IMR-90 (cell line): ENCODE results near the gene C1R. TPM values are rescaled to one million over a fixed set of nuclear protein-coding genes. Genes with fewer than 3 reads are reported as not detected.

Experiments used
- ATAC-seq: fragments of 200-7000 bp; cut with Tn5 transposase; 2 replicates; pipeline ENCODE4 v1.9.1; 2020; ENCODE audit warnings: low read depth, mild to moderate bottlenecking, moderate library complexity
- BruUV-seq: library from RNA; stranded (reverse); fragments of 400-500 nt; replicated peaks from 2 replicates; lab custom pipeline; 2021; lab: Mats Ljungman, UMichigan
- CTCF ChIA-PET: fragments of 300-600 bp; formaldehyde crosslinking; extraction: SDS; loops from one replicate; lab custom pipeline; 2021; ENCODE audit warnings: antibody characterized with exemption; lab: Yijun Ruan, JAX
- POLR2A ChIA-PET: fragments of 300-600 bp; sonication (Branson Sonifier 250); formaldehyde crosslinking; loops from one replicate; lab custom pipeline; 2022; ENCODE audit warnings: antibody characterized with exemption; ENCODE audit not compliant: unreplicated experiment; lab: Charles Lee
- DNase-seq: peaks from one replicate; pipeline ENCODE4 v3.0.0; 2013
- H2AFZ ChIP-seq: replicated peaks from 2 replicates; pipeline ENCODE3; 2013; ENCODE audit warnings: low read length, mild to moderate bottlenecking; ENCODE audit not compliant: poor library complexity
- H2AK5ac ChIP-seq: 2 replicates; pipeline ENCODE4 v1.6.1; 2013; ENCODE audit warnings: low read depth, low read length, inconsistent platforms
- H2AK9ac ChIP-seq: replicated peaks from 2 replicates; pipeline ENCODE3; 2013; ENCODE audit warnings: mild to moderate bottlenecking, low read depth, low read length, moderate library complexity; ENCODE audit not compliant: poor library complexity
- H2BK120ac ChIP-seq: 2 replicates; pipeline ENCODE4 v1.6.1; 2013; ENCODE audit warnings: low read depth, low read length, inconsistent platforms
- H2BK15ac ChIP-seq: 3 replicates; pipeline ENCODE4 v1.6.1; 2013; ENCODE audit warnings: low read depth, low read length, inconsistent platforms
- H2BK20ac ChIP-seq: 2 replicates; pipeline ENCODE4 v1.6.1; 2013; ENCODE audit warnings: low read depth, mild to moderate bottlenecking, inconsistent platforms, low read length, moderate library complexity
- H2BK5ac ChIP-seq: 2 replicates; pipeline ENCODE4 v1.6.1; 2013; ENCODE audit warnings: mild to moderate bottlenecking, low read depth, low read length, inconsistent platforms; ENCODE audit not compliant: poor library complexity, severe bottlenecking
- H3K14ac ChIP-seq: replicated peaks from 2 replicates; pipeline ENCODE4 v1.6.1; 2013; ENCODE audit warnings: low read depth, low read length, inconsistent platforms
- H3K18ac ChIP-seq: 2 replicates; pipeline ENCODE4 v1.6.1; 2013; ENCODE audit warnings: low read depth, low read length, control low read depth
- H3K23ac ChIP-seq: 2 replicates; pipeline ENCODE4 v1.6.1; 2013; ENCODE audit warnings: low read depth, low read length, inconsistent platforms
- H3K27ac ChIP-seq: 2 replicates; pipeline ENCODE4 v1.5.1; 2013; ENCODE audit warnings: mild to moderate bottlenecking, control low read depth, low read length; ENCODE audit not compliant: insufficient read depth
- H3K27me3 ChIP-seq: 2 replicates; pipeline ENCODE4 v1.6.1; 2013; ENCODE audit warnings: low read length; ENCODE audit not compliant: control insufficient read depth, insufficient read depth
- H3K36me3 ChIP-seq: 2 replicates; pipeline ENCODE4 v1.6.1; 2013; ENCODE audit warnings: low read length, mixed read lengths; ENCODE audit not compliant: control insufficient read depth, insufficient read depth
- H3K4ac ChIP-seq: 2 replicates; pipeline ENCODE4 v1.6.1; 2013; ENCODE audit warnings: low read depth, low read length, inconsistent platforms
- H3K4me1 ChIP-seq: 2 replicates; pipeline ENCODE4 v1.6.1; 2013; ENCODE audit warnings: low read length, mixed read lengths; ENCODE audit not compliant: control insufficient read depth, insufficient read depth
- H3K4me2 ChIP-seq: 2 replicates; pipeline ENCODE4 v1.6.1; 2013; ENCODE audit warnings: low read depth, mild to moderate bottlenecking, control low read depth, low read length, moderate library complexity
- H3K4me3 ChIP-seq: 2 replicates; pipeline ENCODE4 v1.5.1; 2013; ENCODE audit warnings: low read depth, mild to moderate bottlenecking, control low read depth, low read length, moderate library complexity; ENCODE audit not compliant: insufficient read depth
- H3K56ac ChIP-seq: 2 replicates; pipeline ENCODE4 v1.6.1; 2013; ENCODE audit warnings: low read length, inconsistent platforms; ENCODE audit not compliant: insufficient read depth; ENCODE audit errors: extremely low read depth
- H3K79me1 ChIP-seq, 2 experiments: 2 replicates each; pipeline ENCODE4 v1.6.1; 2013; ENCODE audit warnings: low read length in 2 of 2, inconsistent platforms in 1 of 2, low read depth in 1 of 2
- H3K9ac ChIP-seq: 2 replicates; pipeline ENCODE4 v1.6.1; 2013; ENCODE audit warnings: low read depth, low read length, control low read depth
- H3K9me1 ChIP-seq: 2 replicates; pipeline ENCODE4 v1.6.1; 2013; ENCODE audit warnings: low read length, inconsistent platforms; ENCODE audit not compliant: insufficient read depth
- H3K9me3 ChIP-seq: 2 replicates; pipeline ENCODE4 v1.6.1; 2013; ENCODE audit warnings: low read length; ENCODE audit not compliant: control insufficient read depth, insufficient read depth
- H4K20me1 ChIP-seq: 2 replicates; pipeline ENCODE4 v1.6.1; 2013; ENCODE audit warnings: low read length, inconsistent platforms; ENCODE audit not compliant: insufficient read depth
- H4K5ac ChIP-seq: 2 replicates; pipeline ENCODE4 v1.6.1; 2013; ENCODE audit warnings: mild to moderate bottlenecking, low read depth, low read length, control low read depth
- H4K8ac ChIP-seq, 2 experiments: 2 replicates each; pipeline ENCODE4 v1.6.1; 2013; ENCODE audit warnings: low read depth in 2 of 2, low read length in 2 of 2, control low read depth in 1 of 2, inconsistent platforms in 1 of 2
- H4K91ac ChIP-seq: 2 replicates; pipeline ENCODE4 v1.6.1; 2013; ENCODE audit warnings: low read depth, low read length, inconsistent platforms; ENCODE audit not compliant: insufficient read depth
- MAFK ChIP-seq: IDR thresholded peaks from 2 replicates; pipeline ENCODE4 v1.6.1; 2012; ENCODE audit warnings: low read depth, low read length, improper control_type of control experiment
- MXI1 ChIP-seq: IDR thresholded peaks from 2 replicates; pipeline ENCODE4 v1.6.1; 2012; ENCODE audit warnings: low read depth, mild to moderate bottlenecking, low read length, moderate library complexity, borderline replicate concordance
- RAD21 ChIP-seq: IDR thresholded peaks from 2 replicates; pipeline ENCODE4 v1.6.1; 2012; ENCODE audit warnings: low read length, improper control_type of control experiment
- RCOR1 ChIP-seq: IDR thresholded peaks from 2 replicates; pipeline ENCODE4 v1.6.1; 2012; ENCODE audit warnings: mild to moderate bottlenecking, low read length, improper control_type of control experiment; ENCODE audit not compliant: insufficient replicate concordance
- WGBS, 2 experiments: methylation state at CpG; one replicate each; pipeline versions ENCODE4 v1.1.5 to v1.1.7; 2013; ENCODE audit warnings: missing lambda C conversion rate in 2 of 2; ENCODE audit not compliant: insufficient read length in 1 of 2; ENCODE audit errors: extremely low coverage in 2 of 2; 5-methylcytosine and 5-hydroxymethylcytosine counted together
- dilution Hi-C: fragments of 300-500 bp; cut with HindIII; formaldehyde crosslinking; loops from one replicate; pipeline ENCODE4 v1.14.3; 2018; ENCODE audit warnings: low sequenced_read_pairs; ENCODE audit not compliant: unreplicated experiment
- in situ Hi-C: fragments of 300-500 bp; cut with MboI; formaldehyde crosslinking; loops from 3 replicates; pipeline ENCODE4 v1.14.3; 2019; ENCODE audit warnings: low sequenced_read_pairs, inconsistent platforms, mixed read lengths
- intact Hi-C: fragments of 100-400 bp; cut with micrococcal nuclease; formaldehyde crosslinking; loops from 2 replicates; pipeline ENCODE4 v1.10.0; 2022
- polyA plus RNA-seq, 3 experiments: library from polyadenylated mRNA; depleted of rRNA; stranded (reverse); fragments of >200 nt; gene quantifications; 2 replicates each; pipeline ENCODE4 v1.2.3, GENCODE V29; 2012; ENCODE audit warnings: low replicate concordance in 1 of 3
- total RNA-seq: library from RNA; depleted of rRNA; stranded (reverse); fragments of >200 nt; gene quantifications from 2 replicates; pipeline ENCODE4 v1.2.3, GENCODE V29; 2012
- TF ChIP-seq, protein P1 (sequence below): fragments of 150-350 bp; IDR thresholded peaks from 2 replicates; pipeline ENCODE4 v1.6.1; 2016; ENCODE audit warnings: low read depth, mild to moderate bottlenecking, low read length, moderate library complexity, borderline replicate concordance

Gene C1R
- total and polyA plus RNA-seq, 2 of the 4 experiments (the other 2 are of a cell fraction) = 38.4 to 165 TPM

DNA sequence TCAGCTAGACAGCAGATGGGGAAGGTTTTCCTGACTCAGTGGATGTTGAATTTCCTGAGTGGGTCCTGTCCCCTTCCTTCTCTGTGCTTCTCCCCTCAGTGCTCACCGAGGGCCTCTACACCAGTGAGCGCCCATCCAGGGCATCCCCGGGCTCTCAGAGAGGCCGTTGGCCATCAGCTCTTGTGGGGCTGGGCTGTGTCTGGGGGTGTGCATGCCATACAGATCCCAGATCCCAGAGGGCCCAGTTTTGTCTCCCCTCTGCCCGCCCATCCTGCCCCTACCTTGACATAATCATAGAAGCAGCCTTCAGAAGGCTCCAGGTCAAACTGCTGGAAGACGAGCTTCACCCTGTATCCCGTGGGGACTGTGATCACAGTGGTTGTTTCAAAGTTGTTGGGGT is 1.1 kb downstream of the C1R start:
- peak overlapping the region; percentile 91 for H2AK9ac ChIP-seq
- dilution Hi-C loops = no loop called here
- no peak for DNase-seq
- H3K36me3 ChIP-seq = peaks cover 41% of the 10 kb centered on the region
- H4K20me1 ChIP-seq = no peaks in the 10 kb centered on the region
- peak overlapping the region; percentile 91; the same call in 1 of the 2 replicates for H2AK5ac ChIP-seq
- no peak overlapping the region for H3K56ac ChIP-seq
- H3K23ac ChIP-seq = peak overlapping the region; percentile 100
- peak overlapping the region; percentile 97 for H2BK120ac ChIP-seq
- in situ Hi-C loops = no loop called here
- peaks cover 13 to 28% of the 10 kb centered on the region in 2 experiments; a peak in 3 of 4 replicates for H3K79me1 ChIP-seq
- H4K5ac ChIP-seq = peak overlapping the region; percentile 94
- H4K91ac ChIP-seq = peak overlapping the region; percentile 99; the same call in 1 of the 2 replicates
- WGBS, 2 experiments = no CpG with 5 or more reads among the region's 7 CpGs
- CTCF ChIA-PET = interaction anchor here (1.1 kb wide), 1 partner anchor 22 kb away, joined by 3 read pairs; no protein-coding TSS in a partner anchor
- no peak for TF ChIP-seq RCOR1
- no peak for TF ChIP-seq RAD21
- TF ChIP-seq MAFK = no peak
- TF ChIP-seq, protein P1, sequence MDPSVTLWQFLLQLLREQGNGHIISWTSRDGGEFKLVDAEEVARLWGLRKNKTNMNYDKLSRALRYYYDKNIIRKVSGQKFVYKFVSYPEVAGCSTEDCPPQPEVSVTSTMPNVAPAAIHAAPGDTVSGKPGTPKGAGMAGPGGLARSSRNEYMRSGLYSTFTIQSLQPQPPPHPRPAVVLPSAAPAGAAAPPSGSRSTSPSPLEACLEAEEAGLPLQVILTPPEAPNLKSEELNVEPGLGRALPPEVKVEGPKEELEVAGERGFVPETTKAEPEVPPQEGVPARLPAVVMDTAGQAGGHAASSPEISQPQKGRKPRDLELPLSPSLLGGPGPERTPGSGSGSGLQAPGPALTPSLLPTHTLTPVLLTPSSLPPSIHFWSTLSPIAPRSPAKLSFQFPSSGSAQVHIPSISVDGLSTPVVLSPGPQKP = no peak
- TF ChIP-seq MXI1 = no peak
- H2BK20ac ChIP-seq = peak overlapping the region; percentile 11; the same call in 1 of the 2 replicates
- ATAC-seq = no peak
- peaks cover 23% of the 10 kb centered on the region for H3K9me1 ChIP-seq
- H2BK5ac ChIP-seq = no peak overlapping the region
- H3K27me3 ChIP-seq = no peaks in the 10 kb centered on the region
- peaks cover 26% of the 10 kb centered on the region for H3K4me1 ChIP-seq
- H3K14ac ChIP-seq = peak overlapping the region; percentile 99
- peak overlapping the region; percentile 89; the same call in 1 of the 3 replicates for H2BK15ac ChIP-seq
- peak overlapping the region; percentile 96 for H3K18ac ChIP-seq
- peak overlapping the region; percentile 92 for H3K4me2 ChIP-seq
- H3K9ac ChIP-seq = peak overlapping the region; percentile 92; the same call in 1 of the 2 replicates
- peak overlapping the region; percentile 84; the same call in 1 of the 2 replicates for H3K27ac ChIP-seq
- peak overlapping the region; percentile 77 to 98; a peak in 3 of 4 replicates for H4K8ac ChIP-seq
- peak overlapping the region; percentile 92 for H2AFZ ChIP-seq
- no peaks in the 10 kb centered on the region for H3K9me3 ChIP-seq
- POLR2A ChIA-PET = no interaction called here
- peak overlapping the region; percentile 55 for H3K4me3 ChIP-seq
- peak overlapping the region; percentile 99 for H3K4ac ChIP-seq
- no TSS peak for BruUV-seq
- intact Hi-C loops = no loop called here
